HL-60/S4 treated with phorbol 12-myristate 13-acetate at 8.2 ng/mL for 4 days and 3 days (cell line): ENCODE data around the gene TAOK3.

Source experiments
- in situ Hi-C: fragments of 300-500 bp; cut with MboI; formaldehyde crosslinking; loops from 2 replicates; pipeline ENCODE4 v1.15.0; 2022; ENCODE audit warnings: low sequenced_read_pairs

TAOK3 gene

GRCh38 chr12:118237052-118237665 is 135.5 kb downstream of the TAOK3 start:
- in situ Hi-C loops = no loop called here

- in situ Hi-C loops = no loop called here
Measured at GRCh38 chr12:118220702-118221101, 152.0 kb downstream of the TAOK3 start.

GRCh38 chr12:118219772-118220171 is 152.9 kb downstream of the TAOK3 start:
- in situ Hi-C loops = no loop called here

- in situ Hi-C loops = no loop called here
Measured at GRCh38 chr12:118219106-118219505, 153.6 kb downstream of the TAOK3 start.

GRCh38 chr12:118213452-118213851 is 159.3 kb downstream of the TAOK3 start:
- in situ Hi-C loops = no loop called here

- in situ Hi-C loops = no loop called here
Measured at GRCh38 chr12:118212606-118213005, 160.1 kb downstream of the TAOK3 start.

GRCh38 chr12:118206107-118206412 is 166.6 kb downstream of the TAOK3 start:
- in situ Hi-C loops = no loop called here

- in situ Hi-C loops = no loop called here
Measured at GRCh38 chr12:118193958-118194357, 178.7 kb downstream of the TAOK3 start.

- in situ Hi-C loops = no loop called here
Measured at GRCh38 chr12:118193477-118193876, 179.2 kb downstream of the TAOK3 start.

- in situ Hi-C loops = no loop called here
Measured at GRCh38 chr12:118190266-118190665, 182.4 kb downstream of the TAOK3 start.

- in situ Hi-C loops = no loop called here
Measured at GRCh38 chr12:118189741-118190191, 182.9 kb downstream of the TAOK3 start.

GRCh38 chr12:118188690-118189371 is 183.9 kb downstream of the TAOK3 start:
- in situ Hi-C loops = no loop called here

- in situ Hi-C loops = no loop called here
Measured at GRCh38 chr12:118187751-118188435, 184.8 kb downstream of the TAOK3 start.

GRCh38 chr12:118185602-118186397 is 186.9 kb downstream of the TAOK3 start:
- in situ Hi-C loops = no loop called here

- in situ Hi-C loops = no loop called here
Measured at GRCh38 chr12:118183711-118184110, 189.0 kb downstream of the TAOK3 start.

- in situ Hi-C loops = no loop called here
Measured at GRCh38 chr12:118183155-118183554, 189.6 kb downstream of the TAOK3 start.

GRCh38 chr12:118175823-118176447 is 196.8 kb downstream of the TAOK3 start:
- in situ Hi-C loops = no loop called here

- in situ Hi-C loops = no loop called here
Measured at GRCh38 chr12:118166946-118167345, 205.8 kb downstream of the TAOK3 start.

- in situ Hi-C loops = no loop called here
Measured at GRCh38 chr12:118164798-118165486, 207.8 kb downstream of the TAOK3 start.

GRCh38 chr12:118160536-118160935 is 212.2 kb downstream of the TAOK3 start:
- in situ Hi-C loops = no loop called here
